NCI-H82 (cell line): Measurements from ENCODE around the gene SCEL.
"Not testable (repeated sequence)": the region's sequence is repeated elsewhere in the genome, so short reads cannot be mapped to it uniquely, and the experiment has no call there.

Experiments
- DNase-seq: peaks from one replicate; lab custom pipeline; 2025; lab: John Stamatoyannopoulos, UW

SCEL gene

DNA sequence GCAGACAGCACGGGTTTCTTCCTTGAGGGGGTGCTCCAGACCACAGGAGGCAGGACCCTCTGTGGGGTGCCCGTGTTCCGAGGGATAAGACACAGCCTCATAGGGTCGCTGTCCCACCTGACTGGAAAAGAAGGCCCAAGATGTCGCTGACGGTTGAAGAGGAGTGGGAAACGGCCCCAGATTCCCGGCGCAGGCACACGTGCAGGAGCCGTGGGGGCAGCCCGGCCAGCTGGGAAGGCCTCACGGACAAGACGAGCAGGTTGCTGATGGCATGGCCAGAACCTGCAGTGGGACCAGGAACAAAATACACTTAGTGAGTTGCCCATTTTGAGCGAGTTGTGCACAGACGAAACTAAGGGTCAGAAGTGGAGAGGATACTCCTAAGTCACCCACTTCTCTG, 126.8 kb downstream of the SCEL start:
- DNase-seq: not testable (repeated sequence)

DNA sequence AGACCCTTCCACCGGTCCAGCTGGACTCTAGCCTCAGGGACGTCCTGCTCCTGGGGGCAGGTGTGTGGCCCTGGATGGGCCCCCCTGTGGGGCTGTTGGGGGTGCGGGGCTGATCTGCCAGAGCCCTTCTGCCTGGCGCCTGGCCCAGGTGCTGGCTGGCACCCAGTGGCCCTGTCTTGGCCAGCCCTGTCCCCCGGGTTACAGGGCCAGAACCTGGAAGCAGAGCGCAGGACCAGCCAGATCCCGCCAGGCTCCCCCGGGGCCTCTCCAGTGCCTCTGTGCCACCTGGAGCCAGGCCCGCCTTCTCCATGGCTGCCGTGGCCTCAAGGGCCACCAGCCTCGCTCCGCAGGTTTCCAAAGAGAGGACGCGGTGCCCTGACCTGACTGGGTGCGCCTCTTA, 127.3 kb downstream of the SCEL start:
- DNase-seq: not testable (repeated sequence)

DNA sequence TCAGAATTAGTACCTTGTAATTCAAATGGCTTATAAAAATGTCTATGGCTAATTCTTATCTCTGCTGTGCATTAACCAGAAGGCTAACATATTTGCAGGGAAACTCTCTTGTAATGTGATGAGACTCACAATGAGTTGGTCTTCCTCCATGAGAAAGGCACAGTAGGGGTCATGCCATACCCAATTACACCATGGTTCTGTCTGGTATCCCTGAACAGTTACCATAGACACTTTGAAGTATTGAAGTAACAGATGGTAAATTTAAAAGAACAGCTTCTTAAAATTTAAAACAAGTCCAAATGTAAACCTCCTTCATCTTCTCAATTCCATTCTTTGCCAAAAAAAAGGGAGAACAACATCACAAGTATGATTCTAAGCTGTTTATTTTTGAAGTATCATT, 139.3 kb downstream of the SCEL start:
- no peak for DNase-seq

DNA sequence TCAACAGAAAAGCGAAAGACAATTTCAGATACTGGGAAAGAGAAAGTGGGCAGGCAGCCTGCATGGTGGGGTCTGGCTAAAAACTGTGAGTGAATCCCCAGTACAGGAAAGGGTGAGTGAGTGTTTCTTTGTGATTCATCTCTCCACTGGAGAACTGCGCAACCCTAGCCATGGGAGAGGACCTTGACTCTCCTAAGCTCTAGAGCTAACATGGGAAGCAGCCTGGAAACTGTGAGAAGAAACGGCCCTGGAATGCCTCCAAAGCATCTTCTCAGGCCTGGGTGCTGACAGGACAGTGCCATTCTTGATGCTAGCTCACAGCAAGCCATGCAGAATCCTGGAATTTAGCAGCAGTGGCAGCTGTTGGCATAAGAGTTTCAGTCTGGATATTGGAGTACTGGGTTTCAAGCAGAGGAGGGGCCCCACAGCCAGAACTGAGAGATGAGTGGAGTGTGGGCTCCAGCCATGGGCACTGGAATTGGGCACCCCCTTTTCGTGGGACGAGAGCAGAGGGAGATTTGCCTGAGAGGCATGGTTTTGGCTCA, 143.3 kb downstream of the SCEL start:
- no peak for DNase-seq

DNA sequence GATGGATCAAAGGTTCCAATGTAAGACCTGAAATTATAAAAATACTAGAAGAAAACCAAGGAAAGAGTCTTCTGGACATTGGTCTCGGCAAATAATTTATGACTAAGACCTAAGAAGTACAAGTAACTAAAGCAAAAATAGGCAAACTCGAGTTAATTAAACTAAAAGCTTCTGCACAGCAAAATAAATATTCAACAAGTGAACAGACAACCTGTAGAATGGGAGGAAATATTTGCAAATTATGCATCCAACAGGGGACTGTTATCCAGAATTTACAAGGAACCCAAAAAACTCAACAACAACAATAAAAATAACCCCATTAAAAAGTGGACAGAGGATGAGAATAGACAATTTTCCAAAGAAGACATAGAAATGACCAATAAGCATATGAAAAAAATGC, 152.3 kb downstream of the SCEL start:
- DNase-seq: no peak

DNA sequence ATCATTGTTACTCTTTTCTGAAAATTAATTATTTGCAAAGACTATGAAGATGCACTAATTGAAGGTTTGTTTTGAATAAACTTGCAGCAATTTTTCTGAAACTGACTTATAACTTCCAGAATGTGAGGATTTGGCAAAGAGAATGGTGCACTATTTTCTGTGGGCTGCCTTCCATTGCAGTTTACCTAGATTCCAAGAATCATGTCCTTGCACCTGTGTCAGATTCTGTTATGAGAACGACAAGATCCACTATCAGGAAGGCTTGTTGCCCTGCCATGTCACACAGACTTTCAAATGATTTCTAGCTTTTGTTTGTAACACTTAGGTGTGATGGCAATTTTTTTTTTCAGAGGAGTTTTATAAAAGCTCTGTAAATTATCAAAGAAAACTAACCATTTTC, 156.4 kb downstream of the SCEL start:
- DNase-seq: no peak

DNA sequence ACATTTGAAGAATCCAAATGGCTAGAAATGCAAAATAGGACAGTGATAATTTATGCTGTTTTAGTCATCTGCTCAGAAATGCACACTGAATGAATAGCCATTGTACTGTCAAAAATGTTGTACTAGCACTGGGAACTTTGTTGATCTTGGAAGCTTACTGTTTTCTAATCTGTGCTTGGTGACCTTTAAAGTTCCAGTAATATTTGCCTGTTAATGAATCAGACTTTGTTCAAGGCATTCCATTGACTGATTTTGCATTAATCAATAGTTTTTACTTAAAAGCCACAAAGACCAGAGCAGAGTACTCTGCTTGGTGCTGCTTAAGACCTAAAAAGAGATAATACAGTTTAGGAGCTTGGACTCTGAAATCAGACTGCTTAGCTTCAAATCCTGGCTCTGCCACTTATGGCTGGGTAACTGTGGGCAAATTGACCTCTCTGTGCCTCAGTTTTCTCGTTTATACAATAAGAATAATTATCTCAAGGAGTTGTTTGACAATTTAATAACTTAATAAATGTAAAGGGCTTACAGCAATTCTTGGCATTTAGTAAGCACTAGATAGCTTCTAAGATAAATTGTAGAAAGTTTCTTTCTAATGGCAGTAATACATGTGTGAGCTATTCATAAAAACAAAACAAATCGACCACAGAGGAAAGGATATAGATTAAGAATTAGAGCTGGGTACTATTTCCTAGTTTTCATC, 157.4 kb downstream of the SCEL start:
- DNase-seq: no peak

DNA sequence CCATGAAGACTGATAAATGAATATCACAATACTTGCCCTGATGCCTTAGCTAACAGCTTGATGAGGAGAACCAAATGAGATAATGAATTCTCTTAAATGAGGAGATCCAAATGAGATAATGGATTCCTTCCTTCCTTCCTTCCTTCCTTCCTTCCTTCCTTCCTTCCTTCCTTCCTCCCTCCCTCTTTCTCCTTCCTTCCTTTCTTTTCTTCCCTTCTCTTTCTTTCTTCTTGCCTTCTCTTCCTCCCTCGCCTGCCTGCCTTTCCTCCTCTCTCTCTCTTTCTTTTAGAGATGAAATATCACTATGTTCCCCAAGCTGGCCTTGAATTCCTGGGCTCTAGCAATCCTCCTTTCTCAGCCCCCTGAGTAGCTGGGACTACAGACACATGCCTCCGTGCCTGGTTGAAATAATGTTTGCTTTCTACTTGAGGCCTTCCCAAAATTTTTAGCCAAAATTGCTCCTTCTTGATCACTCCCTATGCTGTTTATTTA, 158.0 kb downstream of the SCEL start:
- no peak for DNase-seq
